ENCODE measurements around the gene RHBDL1.

RHBDL1 gene

GRCh38 chr16:676565-676902 is 1.1 kb downstream of the RHBDL1 start:
- Histone ChIP-seq H3K4me1 (ENCODE audit: control insufficient read depth, insufficient read depth, low read length) (peaks cover 6% of the 10 kb centered on the region; the same call in 1 of the 2 replicates), H3K27ac (ENCODE audit: extremely low read depth, low read depth, low read length) (no peak overlapping the region), H3K4me3 (ENCODE audit: low read depth, low read length) (no peak overlapping the region), H3K9me3 (ENCODE audit: control insufficient read depth, insufficient read depth, low read depth, low read length) (no peaks in the 10 kb centered on the region), H3K36me3 (ENCODE audit: control insufficient read depth in 2 of 2, insufficient read depth in 1 of 2, low read length in 2 of 2) (peaks cover 0 to 44% of the 10 kb centered on the region in 2 experiments; a peak in 1 of 3 replicates)
- TF ChIP-seq, protein P1, sequence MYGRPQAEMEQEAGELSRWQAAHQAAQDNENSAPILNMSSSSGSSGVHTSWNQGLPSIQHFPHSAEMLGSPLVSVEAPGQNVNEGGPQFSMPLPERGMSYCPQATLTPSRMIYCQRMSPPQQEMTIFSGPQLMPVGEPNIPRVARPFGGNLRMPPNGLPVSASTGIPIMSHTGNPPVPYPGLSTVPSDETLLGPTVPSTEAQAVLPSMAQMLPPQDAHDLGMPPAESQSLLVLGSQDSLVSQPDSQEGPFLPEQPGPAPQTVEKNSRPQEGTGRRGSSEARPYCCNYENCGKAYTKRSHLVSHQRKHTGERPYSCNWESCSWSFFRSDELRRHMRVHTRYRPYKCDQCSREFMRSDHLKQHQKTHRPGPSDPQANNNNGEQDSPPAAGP (tag by site-specific recombination; IDR thresholded peaks at IDR 0.05), result no peak
- TF ChIP-seq, protein P2, sequence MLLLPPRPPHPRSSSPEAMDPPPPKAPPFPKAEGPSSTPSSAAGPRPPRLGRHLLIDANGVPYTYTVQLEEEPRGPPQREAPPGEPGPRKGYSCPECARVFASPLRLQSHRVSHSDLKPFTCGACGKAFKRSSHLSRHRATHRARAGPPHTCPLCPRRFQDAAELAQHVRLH (tag by site-specific recombination; IDR thresholded peaks at IDR 0.05), result no peak
- 0 out of 2 replicates have a peak, but pooled peaks have one; percentile 16 for TF ChIP-seq ZNF600 (tag by site-specific recombination; IDR thresholded peaks at IDR 0.05)
- TF ChIP-seq, protein P3, sequence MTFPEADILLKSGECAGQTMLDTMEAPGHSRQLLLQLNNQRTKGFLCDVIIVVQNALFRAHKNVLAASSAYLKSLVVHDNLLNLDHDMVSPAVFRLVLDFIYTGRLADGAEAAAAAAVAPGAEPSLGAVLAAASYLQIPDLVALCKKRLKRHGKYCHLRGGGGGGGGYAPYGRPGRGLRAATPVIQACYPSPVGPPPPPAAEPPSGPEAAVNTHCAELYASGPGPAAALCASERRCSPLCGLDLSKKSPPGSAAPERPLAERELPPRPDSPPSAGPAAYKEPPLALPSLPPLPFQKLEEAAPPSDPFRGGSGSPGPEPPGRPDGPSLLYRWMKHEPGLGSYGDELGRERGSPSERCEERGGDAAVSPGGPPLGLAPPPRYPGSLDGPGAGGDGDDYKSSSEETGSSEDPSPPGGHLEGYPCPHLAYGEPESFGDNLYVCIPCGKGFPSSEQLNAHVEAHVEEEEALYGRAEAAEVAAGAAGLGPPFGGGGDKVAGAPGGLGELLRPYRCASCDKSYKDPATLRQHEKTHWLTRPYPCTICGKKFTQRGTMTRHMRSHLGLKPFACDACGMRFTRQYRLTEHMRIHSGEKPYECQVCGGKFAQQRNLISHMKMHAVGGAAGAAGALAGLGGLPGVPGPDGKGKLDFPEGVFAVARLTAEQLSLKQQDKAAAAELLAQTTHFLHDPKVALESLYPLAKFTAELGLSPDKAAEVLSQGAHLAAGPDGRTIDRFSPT (tag by site-specific recombination; IDR thresholded peaks at IDR 0.05), result peak; percentile 3; the same call in 1 of the 2 replicates
- POLR2A ChIA-PET, result interaction anchor here (1.0 to 2.6 kb wide), 6 partner anchors 8 to 40 kb away, joined by 3 to 10 read pairs (median 6); partner anchors contain the start of genes JMJD8, METTL26, RHOT2 and WDR24
- CTCF ChIA-PET, result interaction anchor here (1.1 kb wide), 1 partner anchor 10 kb away, joined by 6 read pairs; no protein-coding TSS in a partner anchor

GRCh38 chr16:676913-677312 is 1.4 kb downstream of the RHBDL1 start:
- Histone ChIP-seq H3K9me3 (ENCODE audit: control insufficient read depth, insufficient read depth, low read depth, low read length) (no peaks in the 10 kb centered on the region), H3K27ac (ENCODE audit: extremely low read depth, low read depth, low read length) (no peak overlapping the region), H3K4me1 (ENCODE audit: control insufficient read depth, insufficient read depth, low read length) (peaks cover 10% of the 10 kb centered on the region; the same call in 1 of the 2 replicates), H3K4me3 (ENCODE audit: low read depth, low read length) (no peak overlapping the region), H3K36me3 (ENCODE audit: control insufficient read depth in 2 of 2, insufficient read depth in 1 of 2, low read length in 2 of 2) (peaks cover 0 to 44% of the 10 kb centered on the region in 2 experiments; a peak in 1 of 3 replicates)
- CTCF ChIA-PET, result interaction anchor here (1.1 kb wide), 1 partner anchor 10 kb away, joined by 6 read pairs; no protein-coding TSS in a partner anchor
- TF ChIP-seq ZNF561 (tag by site-specific recombination; IDR thresholded peaks at IDR 0.05; ENCODE audit: borderline replicate concordance) (no peak), ZNF692 (tag by site-specific recombination; IDR thresholded peaks at IDR 0.05) (peak; percentile 51; the same call in 1 of the 2 replicates), KLF1 (tag by site-specific recombination; IDR thresholded peaks at IDR 0.05) (peak; percentile 46; the same call in 1 of the 2 replicates), ZNF704 (tag by site-specific recombination; IDR thresholded peaks at IDR 0.05) (no peak), SCRT2 (tag by site-specific recombination; IDR thresholded peaks at IDR 0.05) (peak; percentile 88), ZNF473 (tag by site-specific recombination; IDR thresholded peaks at IDR 0.05) (no peak), ZNF530 (tag by site-specific recombination; IDR thresholded peaks at IDR 0.05; ENCODE audit: low read depth) (no peak), WT1 (tag by site-specific recombination; IDR thresholded peaks at IDR 0.05) (no peak), ZNF791 (tag by site-specific recombination; IDR thresholded peaks at IDR 0.05) (no peak), SCRT1 (tag by site-specific recombination; IDR thresholded peaks at IDR 0.05; ENCODE audit: borderline replicate concordance) (peak; percentile 78), ZNF2 (tag by site-specific recombination; IDR thresholded peaks at IDR 0.05) (no peak), GLIS1 (tag by site-specific recombination; IDR thresholded peaks at IDR 0.05) (no peak), PATZ1 (tag by site-specific recombination; IDR thresholded peaks at IDR 0.05) (0 out of 2 replicates have a peak, but pooled peaks have one; percentile 31), ZNF830 (tag by site-specific recombination; IDR thresholded peaks at IDR 0.05; ENCODE audit: low read depth) (no peak), ZNF776 (tag by site-specific recombination; IDR thresholded peaks at IDR 0.05; ENCODE audit: borderline replicate concordance) (no peak), ZFP69B (tag by site-specific recombination; IDR thresholded peaks at IDR 0.05) (peak; percentile 46; the same call in 1 of the 2 replicates)
- TF ChIP-seq, protein P3 (tag by site-specific recombination; IDR thresholded peaks at IDR 0.05), result peak; percentile 94
- POLR2A ChIA-PET, result interaction anchor here (2.5 to 2.6 kb wide), 2 partner anchors 9 to 12 kb away, joined by 10 read pairs; partner anchors contain the start of genes RHOT2 and WDR24
